Measurements from ENCODE around the gene CASKIN1. TPM values are rescaled to one million over a fixed set of nuclear protein-coding genes. Genes with fewer than 3 reads are reported as not detected.

Gene CASKIN1
- total RNA-seq, 1 donor from 2014 or later = under 0.01 TPM

GRCh38 chr16:2179107-2179501 is 17.3 kb downstream of the CASKIN1 start:
- FAIRE-seq (no peak), DNase-seq (ENCODE audit: low read depth) (no peak)
- Histone ChIP-seq H3K36me3 (ENCODE audit: control insufficient read depth, insufficient read depth, low read length) (peaks cover 9% of the 10 kb centered on the region), H3K4me3 (ENCODE audit: low read depth, low read length) (no peak overlapping the region), H3K27me3 (ENCODE audit: control insufficient read depth, insufficient read depth, low read length) (no peaks in the 10 kb centered on the region)
- TF ChIP-seq, protein P1, sequence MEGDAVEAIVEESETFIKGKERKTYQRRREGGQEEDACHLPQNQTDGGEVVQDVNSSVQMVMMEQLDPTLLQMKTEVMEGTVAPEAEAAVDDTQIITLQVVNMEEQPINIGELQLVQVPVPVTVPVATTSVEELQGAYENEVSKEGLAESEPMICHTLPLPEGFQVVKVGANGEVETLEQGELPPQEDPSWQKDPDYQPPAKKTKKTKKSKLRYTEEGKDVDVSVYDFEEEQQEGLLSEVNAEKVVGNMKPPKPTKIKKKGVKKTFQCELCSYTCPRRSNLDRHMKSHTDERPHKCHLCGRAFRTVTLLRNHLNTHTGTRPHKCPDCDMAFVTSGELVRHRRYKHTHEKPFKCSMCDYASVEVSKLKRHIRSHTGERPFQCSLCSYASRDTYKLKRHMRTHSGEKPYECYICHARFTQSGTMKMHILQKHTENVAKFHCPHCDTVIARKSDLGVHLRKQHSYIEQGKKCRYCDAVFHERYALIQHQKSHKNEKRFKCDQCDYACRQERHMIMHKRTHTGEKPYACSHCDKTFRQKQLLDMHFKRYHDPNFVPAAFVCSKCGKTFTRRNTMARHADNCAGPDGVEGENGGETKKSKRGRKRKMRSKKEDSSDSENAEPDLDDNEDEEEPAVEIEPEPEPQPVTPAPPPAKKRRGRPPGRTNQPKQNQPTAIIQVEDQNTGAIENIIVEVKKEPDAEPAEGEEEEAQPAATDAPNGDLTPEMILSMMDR (IDR thresholded peaks at IDR 0.05; ENCODE audit: insufficient read depth, low read length, severe bottlenecking) = no peak

GRCh38 chr16:2178321-2179106 is 17.9 kb downstream of the CASKIN1 start:
- peaks cover 13% of the 10 kb centered on the region for H3K36me3 ChIP-seq (ENCODE audit: control insufficient read depth, insufficient read depth, low read length)
- DNase-seq (ENCODE audit: low read depth) (no peak), FAIRE-seq (no peak)
- TF ChIP-seq, protein P1 (IDR thresholded peaks at IDR 0.05; ENCODE audit: insufficient read depth, low read length, severe bottlenecking) = no peak
- H3K27me3 ChIP-seq (ENCODE audit: control insufficient read depth, insufficient read depth, low read length) = no peaks in the 10 kb centered on the region
- no peak overlapping the region for H3K4me3 ChIP-seq (ENCODE audit: low read depth, low read length)

DNA sequence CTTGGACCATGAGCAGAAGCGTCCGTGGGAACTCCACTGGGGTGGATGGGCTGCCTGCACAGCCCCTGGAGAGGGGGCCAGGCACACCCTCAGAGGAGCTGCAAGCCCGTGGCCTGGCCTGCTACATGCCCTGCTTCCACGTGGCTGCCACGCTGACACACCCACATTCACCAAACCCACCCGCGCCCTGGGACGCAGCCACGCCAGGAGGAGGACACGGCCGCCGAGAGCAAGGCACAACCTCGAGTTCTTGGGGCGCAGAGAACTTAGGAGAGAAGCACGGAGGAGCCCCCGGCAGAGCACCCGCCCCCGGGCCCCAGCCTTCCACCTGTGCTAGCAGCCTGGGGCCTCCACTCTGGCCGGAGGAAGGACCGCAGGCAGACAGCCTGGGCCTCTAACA is 18.8 kb downstream of the CASKIN1 start:
- no peak for FAIRE-seq
- DNase-seq (ENCODE audit: low read depth) = no peak
- TF ChIP-seq, protein P1 (IDR thresholded peaks at IDR 0.05; ENCODE audit: insufficient read depth, low read length, severe bottlenecking) = no peak
- Histone ChIP-seq H3K36me3 (ENCODE audit: control insufficient read depth, insufficient read depth, low read length) (peaks cover 16% of the 10 kb centered on the region), H3K27me3 (ENCODE audit: control insufficient read depth, insufficient read depth, low read length) (no peaks in the 10 kb centered on the region), H3K4me3 (ENCODE audit: low read depth, low read length) (no peak overlapping the region)

GRCh38 chr16:2177101-2177500 is 19.3 kb downstream of the CASKIN1 start:
- peaks cover 18% of the 10 kb centered on the region for H3K36me3 ChIP-seq (ENCODE audit: control insufficient read depth, insufficient read depth, low read length)
- no peaks in the 10 kb centered on the region for H3K27me3 ChIP-seq (ENCODE audit: control insufficient read depth, insufficient read depth, low read length)
- DNase-seq (ENCODE audit: low read depth) = no peak
- FAIRE-seq = no peak
- TF ChIP-seq, protein P1 (IDR thresholded peaks at IDR 0.05; ENCODE audit: insufficient read depth, low read length, severe bottlenecking) = no peak
- no peak overlapping the region for H3K4me3 ChIP-seq (ENCODE audit: low read depth, low read length)

DNA sequence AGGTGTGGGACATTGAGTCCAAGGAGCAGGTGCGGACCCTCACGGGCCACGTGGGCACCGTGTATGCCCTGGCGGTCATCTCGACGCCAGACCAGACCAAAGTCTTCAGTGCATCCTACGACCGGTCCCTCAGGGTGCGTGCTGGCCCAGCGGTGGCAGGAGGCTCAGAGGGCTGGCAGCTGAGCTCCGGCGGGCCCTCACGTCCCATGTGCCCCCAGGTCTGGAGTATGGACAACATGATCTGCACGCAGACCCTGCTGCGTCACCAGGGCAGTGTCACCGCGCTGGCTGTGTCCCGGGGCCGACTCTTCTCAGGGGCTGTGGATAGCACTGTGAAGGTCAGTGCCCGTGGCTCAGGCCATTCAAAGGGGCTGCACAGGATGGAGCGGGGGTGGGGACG is 20.4 kb downstream of the CASKIN1 start:
- TF ChIP-seq, protein P1 (IDR thresholded peaks at IDR 0.05; ENCODE audit: insufficient read depth, low read length, severe bottlenecking) = no peak
- H3K36me3 ChIP-seq (ENCODE audit: control insufficient read depth, insufficient read depth, low read length) = peaks cover 23% of the 10 kb centered on the region
- DNase-seq (ENCODE audit: low read depth) = no peak
- no peak overlapping the region for H3K4me3 ChIP-seq (ENCODE audit: low read depth, low read length)
- no peaks in the 10 kb centered on the region for H3K27me3 ChIP-seq (ENCODE audit: control insufficient read depth, insufficient read depth, low read length)
- FAIRE-seq = no peak

- H3K4me3 ChIP-seq (ENCODE audit: low read depth, low read length) = no peak overlapping the region
- DNase-seq (ENCODE audit: low read depth) = no peak
- TF ChIP-seq, protein P1 (IDR thresholded peaks at IDR 0.05; ENCODE audit: insufficient read depth, low read length, severe bottlenecking) = no peak
- no peaks in the 10 kb centered on the region for H3K27me3 ChIP-seq (ENCODE audit: control insufficient read depth, insufficient read depth, low read length)
- FAIRE-seq = no peak
- H3K36me3 ChIP-seq (ENCODE audit: control insufficient read depth, insufficient read depth, low read length) = peaks cover 23% of the 10 kb centered on the region
Measured at GRCh38 chr16:2175454-2175853, 21.0 kb downstream of the CASKIN1 start.

Data from bronchial epithelial cell (primary cell).